HCT116 (cell line): ENCODE results near the gene BICD1. TPM values are rescaled to one million over a fixed set of nuclear protein-coding genes. Genes with fewer than 3 reads are reported as not detected.

Experiments used
- ATAC-seq: fragments of 200-7000 bp; cut with Tn5 transposase; 2 replicates; pipeline ENCODE4 v1.9.1; 2020; ENCODE audit warnings: mild to moderate bottlenecking, moderate library complexity
- BruUV-seq: library from RNA; stranded (reverse); fragments of 400-500 nt; replicated peaks from 2 replicates; lab custom pipeline; 2021; lab: Mats Ljungman, UMichigan
- CTCF ChIA-PET: fragments of 300-600 bp; sonication (Branson Sonifier 250); formaldehyde crosslinking; loops from one replicate; lab custom pipeline; 2021; ENCODE audit warnings: antibody characterized with exemption; lab: Charles Lee
- POLR2A ChIA-PET: fragments of 300-600, 350-600 bp; sonication (Branson Sonifier 250); formaldehyde crosslinking; loops from one replicate; lab custom pipeline; 2021; ENCODE audit warnings: antibody characterized with exemption; lab: Charles Lee
- RAD21 ChIA-PET, 2 experiments: fragments of 300-600 bp; sonication (Branson Sonifier 250); formaldehyde crosslinking; loops; one replicate each; lab custom pipeline; 2023; ENCODE audit warnings: low total read pairs in 2 of 2; ENCODE audit not compliant: uncharacterized antibody in 2 of 2, unreplicated experiment in 2 of 2, low non-redundant PET in 1 of 2; lab: Charles Lee
- DNase-seq: peaks from one replicate; pipeline ENCODE4 v3.0.0-alpha.2; 2010; ENCODE audit warnings: low read depth, low spot score
- H2AFZ ChIP-seq: fragments of 200-600 bp; shearing (Covaris generic), sonication (generic); 2 replicates; pipeline ENCODE4 v1.6.1; 2017; ENCODE audit warnings: low read depth, mixed run types, mixed read lengths, antibody characterized with exemption, low read length; ENCODE audit not compliant: poor library complexity, severe bottlenecking
- H3K27ac ChIP-seq: 2 replicates; pipeline ENCODE4 v1.5.1; 2012; ENCODE audit warnings: low read depth, low read length
- H3K27me3 ChIP-seq: fragments of 200-600 bp; sonication (generic); 2 replicates; pipeline ENCODE4 v1.6.1; 2016; ENCODE audit warnings: mixed run types, low read length, mixed read lengths; ENCODE audit not compliant: insufficient read depth
- H3K36me3 ChIP-seq, 2 experiments: fragments of 200-500 bp in 1 of 2; fragments of 200-600 bp in 1 of 2; sonication (Bioruptor generic) in 1 of 2; sonication (generic) in 1 of 2; 2 replicates each; pipeline versions ENCODE4 v1.5.1 to v1.6.1; 2014 to 2016; ENCODE audit warnings: low read length in 2 of 2, inconsistent platforms in 1 of 2, mixed read lengths in 1 of 2, mixed run types in 1 of 2; ENCODE audit not compliant: insufficient read depth in 2 of 2, control insufficient read depth in 1 of 2
- H3K4me1 ChIP-seq, 2 experiments: fragments of 200-600 bp in 1 of 2; sonication (generic) in 1 of 2; 2 replicates each; pipeline versions ENCODE4 v1.5.1 to v1.6.1; 2012 to 2017; ENCODE audit warnings: low read length in 2 of 2, inconsistent platforms in 1 of 2, mild to moderate bottlenecking in 1 of 2, mixed read lengths in 1 of 2, mixed run types in 1 of 2, moderate library complexity in 1 of 2; ENCODE audit not compliant: insufficient read depth in 2 of 2, control insufficient read depth in 1 of 2
- H3K4me2 ChIP-seq: fragments of 200-600 bp; sonication (generic); 2 replicates; pipeline ENCODE4 v1.6.1; 2017; ENCODE audit warnings: mixed run types, low read length, mixed read lengths
- H3K4me3 ChIP-seq, 2 experiments: fragments of 200-600 bp in 1 of 2; sonication (generic) in 1 of 2; replicated peaks in 1 of 2; 2 replicates each; pipeline ENCODE4 v1.5.1; 2011 to 2016; ENCODE audit warnings: low read length in 2 of 2, control low read depth in 1 of 2, low read depth in 1 of 2, mild to moderate bottlenecking in 1 of 2, mixed read lengths in 1 of 2, mixed run types in 1 of 2
- H3K79me2 ChIP-seq: fragments of 200-600 bp; sonication (generic); 2 replicates; pipeline ENCODE4 v1.6.1; 2017; ENCODE audit warnings: mild to moderate bottlenecking, mixed run types, low read length, moderate library complexity, mixed read lengths; ENCODE audit not compliant: insufficient read depth
- H3K9ac ChIP-seq: fragments of 200-600 bp; sonication (generic); 2 replicates; pipeline ENCODE4 v1.6.1; 2016; ENCODE audit warnings: low read length, mixed read lengths
- H3K9me2 ChIP-seq: fragments of 200-600 bp; sonication (generic), shearing (Covaris generic); 2 replicates; pipeline ENCODE4 v1.6.1; 2017; ENCODE audit warnings: mixed run types, mild to moderate bottlenecking, moderate library complexity; ENCODE audit not compliant: insufficient read depth
- H3K9me3 ChIP-seq, 2 experiments: fragments of 200-500 bp in 1 of 2; fragments of 200-600 bp in 1 of 2; sonication (Bioruptor generic) in 1 of 2; sonication (generic) in 1 of 2; 2 replicates each; pipeline ENCODE4 v1.6.1; 2014 to 2017; ENCODE audit warnings: low read length in 2 of 2, mixed read lengths in 2 of 2, inconsistent platforms in 1 of 2, low read depth in 1 of 2, mild to moderate bottlenecking in 1 of 2, mixed run types in 1 of 2, moderate library complexity in 1 of 2; ENCODE audit not compliant: control insufficient read depth in 1 of 2, insufficient read depth in 1 of 2
- H4K20me1 ChIP-seq: fragments of 200-600 bp; sonication (generic), shearing (Covaris generic); 2 replicates; pipeline ENCODE4 v1.6.1; 2017; ENCODE audit warnings: mixed run types, mild to moderate bottlenecking, moderate library complexity; ENCODE audit not compliant: insufficient read depth
- CBX3 ChIP-seq: IDR thresholded peaks from 2 replicates; pipeline ENCODE4 v1.6.1; 2012; ENCODE audit warnings: low read depth
- EGR1 ChIP-seq: IDR thresholded peaks from 2 replicates; pipeline ENCODE4 v1.6.1; 2012; ENCODE audit warnings: low read depth
- ELF1 ChIP-seq: IDR thresholded peaks from 2 replicates; pipeline ENCODE4 v1.6.1; 2012; ENCODE audit warnings: low read depth, borderline replicate concordance
- EZH2 ChIP-seq: fragments of 200-600 bp; sonication (generic); IDR thresholded peaks from 2 replicates; pipeline ENCODE4 v1.6.1; 2017; ENCODE audit warnings: antibody characterized with exemption, mixed run types
- JUND ChIP-seq: IDR thresholded peaks from 2 replicates; pipeline ENCODE4 v1.6.1; 2012
- MAX ChIP-seq: IDR thresholded peaks from 2 replicates; pipeline ENCODE4 v1.6.1; 2012
- RAD21 ChIP-seq: IDR thresholded peaks from 2 replicates; pipeline ENCODE4 v1.6.1; 2012; ENCODE audit warnings: low read depth, mild to moderate bottlenecking
- SIN3A ChIP-seq: IDR thresholded peaks from 2 replicates; pipeline ENCODE4 v1.6.1; 2012; ENCODE audit warnings: low read depth
- SP1 ChIP-seq: IDR thresholded peaks from 2 replicates; pipeline ENCODE4 v1.6.1; 2012; ENCODE audit warnings: low read depth
- ZNF274 ChIP-seq: fragments of 200-500 bp; sonication (Bioruptor generic); IDR thresholded peaks from 2 replicates; pipeline ENCODE4 v1.6.1; 2014; ENCODE audit warnings: mild to moderate bottlenecking, low read depth, low read length, inconsistent platforms
- intact Hi-C: fragments of 100-400 bp; cut with micrococcal nuclease; formaldehyde crosslinking; loops from 2 replicates; pipeline ENCODE4 v1.10.0; 2022
- total RNA-seq: library from RNA; stranded (reverse); gene quantifications from one replicate; pipeline ENCODE4 v1.2.1, GENCODE V29; 2021; ENCODE audit not compliant: unreplicated experiment
- TF ChIP-seq, protein P1 (sequence below): IDR thresholded peaks from 2 replicates; pipeline ENCODE4 v1.6.1; 2012; ENCODE audit warnings: low read depth
- TF ChIP-seq, protein P2 (sequence below), 3 experiments: fragments of 200-600 bp in 1 of 3; sonication (generic) in 1 of 3; IDR thresholded peaks in 2 of 3; conservative IDR thresholded peaks in 1 of 3; 2 replicates each; pipeline ENCODE4 v1.5.1; 2012 to 2017; ENCODE audit warnings: low read depth in 2 of 3, low read length in 2 of 3, antibody characterized with exemption in 1 of 3, borderline replicate concordance in 1 of 3, control low read depth in 1 of 3, mild to moderate bottlenecking in 1 of 3, mixed read lengths in 1 of 3, mixed run types in 1 of 3, moderate library complexity in 1 of 3; ENCODE audit not compliant: insufficient read depth in 1 of 3
- TF ChIP-seq, protein P3 (sequence below): IDR thresholded peaks from 2 replicates; pipeline ENCODE4 v1.6.1; 2012

BICD1 gene
- total RNA-seq, 1 experiment from 2014 or later, result 32.5 TPM

DNA sequence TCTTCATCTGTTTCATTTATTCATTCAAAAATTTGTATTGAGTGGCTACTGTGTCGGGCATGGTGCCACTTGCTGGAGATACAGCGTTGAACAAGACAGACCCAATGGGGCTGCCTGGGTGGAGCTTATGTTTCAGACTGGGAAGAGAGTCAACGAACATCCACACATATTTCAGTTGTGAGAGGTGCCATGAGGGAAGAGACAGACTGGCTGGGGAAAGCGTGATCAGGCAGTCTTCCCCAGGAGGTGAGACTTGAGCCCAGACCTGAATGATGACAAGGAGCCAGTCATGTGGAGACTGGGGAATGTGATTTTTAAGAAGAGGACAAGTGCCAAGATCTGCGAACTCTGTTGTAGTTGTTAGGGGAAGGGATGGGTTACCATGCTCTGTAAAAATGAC lies 12.2 kb downstream of the BICD1 start:
- H3K79me2 ChIP-seq, result peaks cover 33% of the 10 kb centered on the region
- ChIA-PET RAD21 (no interaction called here), POLR2A (no interaction called here), CTCF (no interaction called here)
- H3K36me3 ChIP-seq, result no peaks in the 10 kb centered on the region
- H3K4me3 ChIP-seq, result no peak overlapping the region
- H3K27me3 ChIP-seq, result no peaks in the 10 kb centered on the region
- H3K9me2 ChIP-seq, result no peaks in the 10 kb centered on the region
- peaks cover 29 to 39% of the 10 kb centered on the region in 2 experiments for H3K4me1 ChIP-seq
- H3K27ac ChIP-seq, result no peak overlapping the region
- H3K9me3 ChIP-seq, result no peaks in the 10 kb centered on the region
- 0 out of 2 replicates have a peak, but pooled peaks cover 3% of the 10 kb centered on the region for H4K20me1 ChIP-seq
- BruUV-seq, result no TSS peak
- no peak for TF ChIP-seq ZNF274
- no peak overlapping the region for H2AFZ ChIP-seq
- H3K9ac ChIP-seq, result no peak overlapping the region
- ATAC-seq (no peak), DNase-seq (no peak)
- H3K4me2 ChIP-seq, result no peak overlapping the region
- intact Hi-C loops, result no loop called here

DNA sequence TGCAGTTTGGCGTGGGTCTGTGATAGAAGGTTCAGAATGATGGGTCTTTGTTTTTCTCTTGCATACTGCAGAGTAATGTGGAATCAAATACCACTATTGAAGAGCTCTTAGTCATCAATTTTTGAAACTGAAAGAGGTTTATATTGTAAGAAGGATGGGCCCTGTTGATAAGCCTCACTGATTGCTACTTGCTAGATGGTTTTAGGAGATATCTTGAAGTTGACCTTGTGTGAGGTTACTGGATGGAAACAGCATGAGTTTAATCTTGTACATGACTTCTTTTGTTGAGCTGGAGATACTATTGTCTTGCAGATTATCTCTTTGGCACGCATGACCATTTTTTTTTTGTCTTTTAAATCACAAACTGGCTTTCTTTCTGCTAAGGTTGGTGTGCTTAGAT lies 13.8 kb downstream of the BICD1 start:
- H3K79me2 ChIP-seq, result peaks cover 37% of the 10 kb centered on the region
- H3K4me1 ChIP-seq, result peaks cover 21 to 24% of the 10 kb centered on the region in 2 experiments
- no peak overlapping the region for H2AFZ ChIP-seq
- no TSS peak for BruUV-seq
- ChIA-PET POLR2A (no interaction called here), RAD21 (no interaction called here), CTCF (no interaction called here)
- H3K4me3 ChIP-seq, result no peak overlapping the region
- no peaks in the 10 kb centered on the region for H3K9me3 ChIP-seq
- 0 out of 2 replicates have a peak, but pooled peaks cover 3% of the 10 kb centered on the region for H4K20me1 ChIP-seq
- H3K27ac ChIP-seq, result no peak overlapping the region
- no peak for DNase-seq
- intact Hi-C loops, result no loop called here
- no peaks in the 10 kb centered on the region for H3K27me3 ChIP-seq
- H3K9ac ChIP-seq, result no peak overlapping the region
- H3K9me2 ChIP-seq, result no peaks in the 10 kb centered on the region
- no peak overlapping the region for H3K4me2 ChIP-seq
- no peaks in the 10 kb centered on the region for H3K36me3 ChIP-seq
- ATAC-seq, result no peak
- TF ChIP-seq RAD21 (no peak), MAX (no peak), ELF1 (no peak), EZH2 (no peak), SIN3A (no peak), JUND (no peak), SP1 (no peak), CBX3 (no peak), EGR1 (no peak)
- TF ChIP-seq, protein P1, sequence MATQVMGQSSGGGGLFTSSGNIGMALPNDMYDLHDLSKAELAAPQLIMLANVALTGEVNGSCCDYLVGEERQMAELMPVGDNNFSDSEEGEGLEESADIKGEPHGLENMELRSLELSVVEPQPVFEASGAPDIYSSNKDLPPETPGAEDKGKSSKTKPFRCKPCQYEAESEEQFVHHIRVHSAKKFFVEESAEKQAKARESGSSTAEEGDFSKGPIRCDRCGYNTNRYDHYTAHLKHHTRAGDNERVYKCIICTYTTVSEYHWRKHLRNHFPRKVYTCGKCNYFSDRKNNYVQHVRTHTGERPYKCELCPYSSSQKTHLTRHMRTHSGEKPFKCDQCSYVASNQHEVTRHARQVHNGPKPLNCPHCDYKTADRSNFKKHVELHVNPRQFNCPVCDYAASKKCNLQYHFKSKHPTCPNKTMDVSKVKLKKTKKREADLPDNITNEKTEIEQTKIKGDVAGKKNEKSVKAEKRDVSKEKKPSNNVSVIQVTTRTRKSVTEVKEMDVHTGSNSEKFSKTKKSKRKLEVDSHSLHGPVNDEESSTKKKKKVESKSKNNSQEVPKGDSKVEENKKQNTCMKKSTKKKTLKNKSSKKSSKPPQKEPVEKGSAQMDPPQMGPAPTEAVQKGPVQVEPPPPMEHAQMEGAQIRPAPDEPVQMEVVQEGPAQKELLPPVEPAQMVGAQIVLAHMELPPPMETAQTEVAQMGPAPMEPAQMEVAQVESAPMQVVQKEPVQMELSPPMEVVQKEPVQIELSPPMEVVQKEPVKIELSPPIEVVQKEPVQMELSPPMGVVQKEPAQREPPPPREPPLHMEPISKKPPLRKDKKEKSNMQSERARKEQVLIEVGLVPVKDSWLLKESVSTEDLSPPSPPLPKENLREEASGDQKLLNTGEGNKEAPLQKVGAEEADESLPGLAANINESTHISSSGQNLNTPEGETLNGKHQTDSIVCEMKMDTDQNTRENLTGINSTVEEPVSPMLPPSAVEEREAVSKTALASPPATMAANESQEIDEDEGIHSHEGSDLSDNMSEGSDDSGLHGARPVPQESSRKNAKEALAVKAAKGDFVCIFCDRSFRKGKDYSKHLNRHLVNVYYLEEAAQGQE, result no peak
- TF ChIP-seq, protein P2, sequence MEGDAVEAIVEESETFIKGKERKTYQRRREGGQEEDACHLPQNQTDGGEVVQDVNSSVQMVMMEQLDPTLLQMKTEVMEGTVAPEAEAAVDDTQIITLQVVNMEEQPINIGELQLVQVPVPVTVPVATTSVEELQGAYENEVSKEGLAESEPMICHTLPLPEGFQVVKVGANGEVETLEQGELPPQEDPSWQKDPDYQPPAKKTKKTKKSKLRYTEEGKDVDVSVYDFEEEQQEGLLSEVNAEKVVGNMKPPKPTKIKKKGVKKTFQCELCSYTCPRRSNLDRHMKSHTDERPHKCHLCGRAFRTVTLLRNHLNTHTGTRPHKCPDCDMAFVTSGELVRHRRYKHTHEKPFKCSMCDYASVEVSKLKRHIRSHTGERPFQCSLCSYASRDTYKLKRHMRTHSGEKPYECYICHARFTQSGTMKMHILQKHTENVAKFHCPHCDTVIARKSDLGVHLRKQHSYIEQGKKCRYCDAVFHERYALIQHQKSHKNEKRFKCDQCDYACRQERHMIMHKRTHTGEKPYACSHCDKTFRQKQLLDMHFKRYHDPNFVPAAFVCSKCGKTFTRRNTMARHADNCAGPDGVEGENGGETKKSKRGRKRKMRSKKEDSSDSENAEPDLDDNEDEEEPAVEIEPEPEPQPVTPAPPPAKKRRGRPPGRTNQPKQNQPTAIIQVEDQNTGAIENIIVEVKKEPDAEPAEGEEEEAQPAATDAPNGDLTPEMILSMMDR (IDR thresholded peaks at IDR 0.05 in 2 of 3, conservative IDR thresholded peaks at IDR 0.05 in 1 of 3; ENCODE audit: borderline replicate concordance in 1 of 3, insufficient read depth in 1 of 3, low read depth in 2 of 3, low read length in 2 of 3), result no peak
- TF ChIP-seq, protein P3, sequence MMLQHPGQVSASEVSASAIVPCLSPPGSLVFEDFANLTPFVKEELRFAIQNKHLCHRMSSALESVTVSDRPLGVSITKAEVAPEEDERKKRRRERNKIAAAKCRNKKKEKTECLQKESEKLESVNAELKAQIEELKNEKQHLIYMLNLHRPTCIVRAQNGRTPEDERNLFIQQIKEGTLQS, result no peak
